Neuronal stem cell (in vitro differentiated cells): ENCODE results near the gene GRID1.

Experiments
- DNase-seq: peaks from one replicate; pipeline ENCODE4 v3.0.0-alpha.2; 2013; ENCODE audit warnings: low spot score
- H2AFZ ChIP-seq: one replicate; pipeline ENCODE4 v1.6.1; 2013; ENCODE audit warnings: mild to moderate bottlenecking, low read length, inconsistent platforms
- H2AK5ac ChIP-seq: 2 replicates; pipeline ENCODE4 v1.6.1; 2013; ENCODE audit warnings: low read depth, mild to moderate bottlenecking, inconsistent platforms, low read length, moderate library complexity, mixed read lengths
- H2BK120ac ChIP-seq: 2 replicates; pipeline ENCODE4 v1.6.1; 2013; ENCODE audit warnings: low read depth, mild to moderate bottlenecking, inconsistent platforms, low read length, moderate library complexity, mixed read lengths
- H2BK12ac ChIP-seq: one replicate; pipeline ENCODE4 v1.6.1; 2013; ENCODE audit warnings: low read length, inconsistent platforms
- H2BK15ac ChIP-seq: 2 replicates; pipeline ENCODE4 v1.6.1; 2013; ENCODE audit warnings: mild to moderate bottlenecking, low read length, inconsistent platforms, mixed read lengths
- H2BK5ac ChIP-seq: one replicate; pipeline ENCODE4 v1.6.1; 2013; ENCODE audit warnings: inconsistent platforms, mild to moderate bottlenecking, low read length, moderate library complexity
- H3K14ac ChIP-seq: one replicate; pipeline ENCODE4 v1.6.1; 2013; ENCODE audit warnings: low read length, inconsistent platforms
- H3K18ac ChIP-seq: 2 replicates; pipeline ENCODE4 v1.6.1; 2013; ENCODE audit warnings: low read length, inconsistent platforms
- H3K23ac ChIP-seq: 2 replicates; pipeline ENCODE4 v1.6.1; 2013; ENCODE audit warnings: low read depth, mild to moderate bottlenecking, mixed read lengths, low read length, inconsistent platforms; ENCODE audit not compliant: poor library complexity
- H3K27ac ChIP-seq: replicated peaks from 3 replicates; pipeline ENCODE4 v1.5.1; 2013; ENCODE audit warnings: low read length, inconsistent platforms
- H3K27me3 ChIP-seq, 3 experiments: 2 replicates each; pipeline ENCODE4 v1.6.1; 2013; ENCODE audit warnings: low read length in 3 of 3, mild to moderate bottlenecking in 2 of 3, inconsistent platforms in 1 of 3, low read depth in 1 of 3, mixed read lengths in 1 of 3, moderate library complexity in 1 of 3; ENCODE audit not compliant: control insufficient read depth in 3 of 3, insufficient read depth in 3 of 3
- H3K36me3 ChIP-seq, 2 donors: replicated peaks in 1 of 2; 2 replicates each; pipeline ENCODE4 v1.6.1; 2013; ENCODE audit warnings: low read length in 2 of 2; ENCODE audit not compliant: control insufficient read depth in 2 of 2, insufficient read depth in 2 of 2
- H3K4ac ChIP-seq: 2 replicates; pipeline ENCODE4 v1.6.1; 2013; ENCODE audit warnings: inconsistent platforms, mild to moderate bottlenecking, low read length, moderate library complexity
- H3K4me1 ChIP-seq, 2 donors: 1 replicate in 1 of 2; 2 replicates in 1 of 2; pipeline ENCODE4 v1.6.1; 2013; ENCODE audit warnings: low read length in 2 of 2, low read depth in 1 of 2; ENCODE audit not compliant: control insufficient read depth in 2 of 2, insufficient read depth in 1 of 2
- H3K4me2 ChIP-seq: one replicate; pipeline ENCODE4 v1.6.1; 2013; ENCODE audit warnings: mild to moderate bottlenecking, low read length, inconsistent platforms; ENCODE audit not compliant: insufficient read depth, poor library complexity, severe bottlenecking
- H3K4me3 ChIP-seq, 2 donors: 2 replicates each; pipeline ENCODE4 v1.5.1; 2013; ENCODE audit warnings: low read length in 2 of 2, mild to moderate bottlenecking in 2 of 2, inconsistent platforms in 1 of 2, moderate library complexity in 1 of 2
- H3K79me1 ChIP-seq: one replicate; pipeline ENCODE4 v1.6.1; 2013; ENCODE audit warnings: low read depth, mild to moderate bottlenecking, inconsistent platforms, low read length, moderate library complexity
- H3K9ac ChIP-seq: one replicate; pipeline ENCODE4 v1.6.1; 2013; ENCODE audit warnings: mild to moderate bottlenecking, low read depth, low read length, inconsistent platforms; ENCODE audit not compliant: poor library complexity
- H3K9me3 ChIP-seq, 2 donors: replicated peaks in 1 of 2; 2 replicates each; pipeline versions ENCODE3 to v1.6.1; 2013; ENCODE audit warnings: low read length in 2 of 2, mild to moderate bottlenecking in 2 of 2, inconsistent platforms in 1 of 2, low read depth in 1 of 2, mixed read lengths in 1 of 2, moderate library complexity in 1 of 2; ENCODE audit not compliant: control insufficient read depth in 2 of 2, insufficient read depth in 1 of 2
- H4K8ac ChIP-seq: one replicate; pipeline ENCODE4 v1.6.1; 2013; ENCODE audit warnings: low read depth, mild to moderate bottlenecking, inconsistent platforms, low read length, moderate library complexity
- H4K91ac ChIP-seq: one replicate; pipeline ENCODE4 v1.6.1; 2013; ENCODE audit warnings: low read length, low read depth, mild to moderate bottlenecking, inconsistent platforms; ENCODE audit not compliant: poor library complexity
- WGBS, 2 donors: extraction: QIAGEN DNeasy Blood & Tissue Kit; methylation state at CpG; one replicate each; pipeline ENCODE4 v1.1.7; 2013; ENCODE audit warnings: missing lambda C conversion rate in 2 of 2, mixed read lengths in 1 of 2; ENCODE audit not compliant: insufficient read length in 2 of 2, insufficient replicate concordance in 1 of 2; ENCODE audit errors: extremely low coverage in 2 of 2; 5-methylcytosine and 5-hydroxymethylcytosine counted together

The GRID1 gene

DNA sequence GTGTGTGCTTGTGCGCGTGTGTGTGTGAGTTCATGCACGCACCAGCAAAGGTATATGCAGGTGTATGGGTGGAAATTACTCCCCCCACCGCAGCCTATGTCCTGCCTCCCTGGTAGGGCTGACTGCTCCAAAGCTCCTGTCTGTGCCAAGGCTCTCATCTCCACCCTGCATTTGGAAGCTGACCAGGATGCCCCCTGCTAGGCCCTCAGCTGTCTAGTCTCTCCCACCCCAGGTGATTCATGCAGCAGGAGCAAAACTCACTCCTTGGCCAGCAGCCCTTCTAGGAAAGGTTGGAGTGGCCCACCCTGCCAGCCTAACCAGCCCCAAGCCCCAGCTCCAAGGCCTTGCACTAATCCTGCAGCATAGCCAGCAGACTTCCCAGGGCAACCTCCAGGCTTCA lies 148.4 kb downstream of the GRID1 start:
- no peak overlapping the region for H3K4me2 ChIP-seq
- H2BK5ac ChIP-seq = no peak overlapping the region
- H3K36me3 ChIP-seq = no peaks in the 10 kb centered on the region
- H3K27me3 ChIP-seq = no peaks in the 10 kb centered on the region
- no peak overlapping the region for H4K8ac ChIP-seq
- H3K79me1 ChIP-seq = no peaks in the 10 kb centered on the region
- H3K23ac ChIP-seq = no peak overlapping the region
- DNase-seq = no peak
- H2BK12ac ChIP-seq = no peak overlapping the region
- no peak overlapping the region for H2BK15ac ChIP-seq
- no peak overlapping the region for H4K91ac ChIP-seq
- H3K4ac ChIP-seq = no peak overlapping the region
- H3K4me3 ChIP-seq = no peak overlapping the region
- H3K14ac ChIP-seq = no peak overlapping the region
- no CpG with 5 or more reads among the region's 4 CpGs for WGBS, 2 donors
- peaks cover 0 to 12% of the 10 kb centered on the region in 2 donors for H3K4me1 ChIP-seq
- H3K18ac ChIP-seq = no peak overlapping the region
- H3K9ac ChIP-seq = no peak overlapping the region
- H2AK5ac ChIP-seq = peak overlapping the region; percentile 22
- H2BK120ac ChIP-seq = no peak overlapping the region
- H3K9me3 ChIP-seq = no peaks in the 10 kb centered on the region
- no peak overlapping the region for H3K27ac ChIP-seq
- no peak overlapping the region for H2AFZ ChIP-seq

DNA sequence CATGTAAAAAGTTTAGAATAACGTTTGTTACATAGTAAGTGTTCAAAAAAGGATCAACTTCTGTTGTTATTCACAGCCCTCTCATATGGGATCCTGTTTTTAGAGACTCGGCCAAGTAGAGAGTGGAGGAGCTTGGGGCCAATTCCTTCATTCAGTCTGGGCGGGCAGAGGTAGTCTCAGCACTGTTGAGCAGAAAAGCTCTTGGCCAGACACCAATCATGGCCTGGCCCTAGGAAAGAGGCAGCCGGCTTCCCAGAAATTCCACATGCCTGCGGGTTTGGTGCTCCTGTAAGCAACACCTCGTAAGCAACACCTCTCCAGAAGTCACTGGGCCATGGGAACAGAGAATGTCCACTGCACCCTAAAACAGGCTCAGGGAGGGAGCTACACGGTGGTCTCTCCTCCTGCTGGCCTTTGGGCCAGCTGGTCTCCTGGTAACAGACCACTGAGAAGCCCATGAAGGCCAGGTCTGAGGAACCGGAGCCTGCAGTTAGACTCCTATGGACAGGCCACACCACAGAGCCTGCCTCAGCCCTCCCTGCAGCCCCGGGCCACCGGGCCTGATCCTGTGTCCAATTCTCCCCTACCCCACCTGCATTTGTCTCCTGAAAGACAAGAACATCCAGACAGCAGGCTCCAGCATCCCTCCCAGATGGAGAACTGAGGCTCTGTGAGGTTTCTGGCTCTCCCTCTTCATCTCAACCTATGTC lies 149.1 kb downstream of the GRID1 start:
- Histone ChIP-seq H3K79me1 (no peaks in the 10 kb centered on the region), H3K4ac (no peak overlapping the region), H3K27ac (no peak overlapping the region)

DNA sequence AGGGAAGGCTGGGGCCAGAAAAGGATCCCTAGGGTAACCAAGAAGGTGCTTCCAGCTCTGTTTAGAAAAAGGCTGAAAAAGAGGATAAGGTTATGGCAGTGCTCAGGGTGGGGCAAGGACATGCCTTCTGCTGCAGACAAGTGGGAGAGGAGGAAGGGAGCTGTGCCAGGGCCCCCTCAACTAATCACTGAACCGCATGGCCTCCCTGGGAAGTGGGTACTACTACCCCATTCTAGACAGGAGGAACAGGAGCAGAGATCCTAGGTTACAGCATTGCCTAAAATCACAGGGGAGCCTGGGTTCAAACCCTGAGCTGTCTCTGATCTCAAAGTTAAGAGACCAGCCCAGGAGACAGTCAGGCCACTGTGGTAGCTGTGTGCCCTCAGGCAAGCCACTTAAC lies 149.7 kb downstream of the GRID1 start:
- H3K36me3 ChIP-seq = no peaks in the 10 kb centered on the region
- no peak overlapping the region for H3K4me3 ChIP-seq
- no peak overlapping the region for H2BK5ac ChIP-seq
- no peak overlapping the region for H2BK15ac ChIP-seq
- no peak overlapping the region for H3K4ac ChIP-seq
- no peak overlapping the region for H3K14ac ChIP-seq
- WGBS, 2 donors = no CpG with 5 or more reads among the region's 1 CpG
- no peak for DNase-seq
- H2BK12ac ChIP-seq = no peak overlapping the region
- no peak overlapping the region for H2AK5ac ChIP-seq
- peak overlapping the region; percentile 46 for H3K18ac ChIP-seq
- H2BK120ac ChIP-seq = no peak overlapping the region
- H4K8ac ChIP-seq = no peak overlapping the region
- no peaks in the 10 kb centered on the region for H3K27me3 ChIP-seq
- H3K23ac ChIP-seq = no peak overlapping the region
- no peak overlapping the region for H3K4me2 ChIP-seq
- no peak overlapping the region for H3K27ac ChIP-seq
- H3K79me1 ChIP-seq = no peaks in the 10 kb centered on the region
- H3K4me1 ChIP-seq = peaks cover 0 to 8% of the 10 kb centered on the region in 2 donors
- no peak overlapping the region for H4K91ac ChIP-seq
- H3K9ac ChIP-seq = no peak overlapping the region
- no peak overlapping the region for H2AFZ ChIP-seq
- H3K9me3 ChIP-seq = no peaks in the 10 kb centered on the region

More for the DNA sequence above, 149.1 kb downstream of the GRID1 start:
- Histone ChIP-seq H3K4me2 (no peak overlapping the region), H3K14ac (no peak overlapping the region), H3K23ac (no peak overlapping the region), H2BK15ac (no peak overlapping the region), H3K4me3 (no peak overlapping the region), H4K91ac (no peak overlapping the region), H3K18ac (no peak overlapping the region), H3K36me3 (no peaks in the 10 kb centered on the region), H3K9me3 (no peaks in the 10 kb centered on the region), H3K4me1 (peaks cover 0 to 12% of the 10 kb centered on the region in 2 donors), H4K8ac (no peak overlapping the region), H3K9ac (no peak overlapping the region), H3K27me3 (no peaks in the 10 kb centered on the region), H2BK12ac (no peak overlapping the region), H2AK5ac (peak overlapping the region; percentile 40), H2BK120ac (no peak overlapping the region), H2BK5ac (no peak overlapping the region), H2AFZ (no peak overlapping the region)
- DNase-seq = no peak
- WGBS, 2 donors = no CpG with 5 or more reads among the region's 10 CpGs

DNA sequence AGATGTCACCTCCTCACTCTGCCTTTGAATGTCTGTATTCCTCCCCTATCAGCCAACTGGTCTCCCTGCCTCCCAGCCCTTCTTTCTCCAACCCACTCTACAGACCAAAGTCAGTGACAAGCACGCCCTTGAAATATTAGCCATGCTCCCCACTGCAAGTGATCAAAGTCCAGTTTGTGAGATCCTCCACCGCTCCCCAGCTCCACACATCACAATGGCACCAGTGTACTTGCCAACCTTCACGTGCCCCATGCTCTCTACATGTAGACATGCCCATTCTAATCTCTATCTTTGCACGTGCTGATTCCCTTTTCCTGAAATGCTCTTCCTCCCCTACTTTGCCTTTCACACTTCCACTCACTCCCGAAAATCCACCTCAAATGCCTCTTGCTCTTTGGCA lies 150.9 kb downstream of the GRID1 start:
- Histone ChIP-seq H3K14ac (no peak overlapping the region), H4K8ac (no peak overlapping the region), H3K27me3 (no peaks in the 10 kb centered on the region), H3K79me1 (no peaks in the 10 kb centered on the region), H2BK5ac (no peak overlapping the region), H2BK15ac (no peak overlapping the region), H3K9ac (no peak overlapping the region), H3K9me3 (no peaks in the 10 kb centered on the region), H3K36me3 (no peaks in the 10 kb centered on the region), H2BK120ac (no peak overlapping the region), H4K91ac (no peak overlapping the region), H3K4ac (no peak overlapping the region), H3K4me3 (no peak overlapping the region), H3K27ac (no peak overlapping the region), H3K18ac (no peak overlapping the region), H2AK5ac (no peak overlapping the region), H3K23ac (no peak overlapping the region), H2AFZ (no peak overlapping the region), H3K4me1 (peaks cover 0 to 1% of the 10 kb centered on the region in 2 donors), H3K4me2 (no peak overlapping the region), H2BK12ac (no peak overlapping the region)
- DNase-seq = no peak
- no CpG with 5 or more reads among the region's 5 CpGs for WGBS, 2 donors
